Heart left ventricle (tissue), 13 donors: ENCODE data around the gene DOK3.

ENCODE experiments used
- POLR2A ChIP-seq, 2 donors: fragments of 450-650 bp; IDR thresholded peaks; one replicate each; pipeline ENCODE4 v1.6.1; 2017; ENCODE audit warnings: antibody characterized with exemption in 2 of 2, mild to moderate bottlenecking in 2 of 2, moderate library complexity in 2 of 2
- TF ChIP-seq, protein P1 (sequence below), 12 donors: fragments of 200-600 bp; sonication (generic) in 4 of 12; IDR thresholded peaks; one replicate each; pipeline versions ENCODE4 v1.5.0 to v1.8.0; 2018 to 2022; ENCODE audit warnings: antibody characterized with exemption in 12 of 12, mild to moderate bottlenecking in 5 of 12
- donor health status: ischemic (EF 13 %, LVEDD 7.1; RV severe dilation, severe dysfunction).
- donor health status: DM: no; HTN: yes; CAD: no.
- donor health status: DM: no; HTN: no; CAD: no.
- donor health status: ischemic (EF 25% LVEDD 6.9; RV normal size, moderate dysfunction).
- donor health status: ischemic (EF 25% LVEDD 5.7; RV mildly dilated, moderate dysfunction).
- donor health status: ischemic (EF 35%, LVEDD 5.7; RV mildly dilated, moderate dysfunction).
- donor health status: nonischemic (EF 11% LVEDD 7.7; RV severe dilation, severe dysfunction).
- donor health status: DM: yes; HTN: yes; CAD: no.
- donor health status: PGD.
- donor health status: ischemic (EF 29% LVEDD 5.4; RV normal size, mild dysfunction).
- donor health status: nonischemic (EF 23%, LVEDD 6.1; RV moderate dilation, normal function).

DNA sequence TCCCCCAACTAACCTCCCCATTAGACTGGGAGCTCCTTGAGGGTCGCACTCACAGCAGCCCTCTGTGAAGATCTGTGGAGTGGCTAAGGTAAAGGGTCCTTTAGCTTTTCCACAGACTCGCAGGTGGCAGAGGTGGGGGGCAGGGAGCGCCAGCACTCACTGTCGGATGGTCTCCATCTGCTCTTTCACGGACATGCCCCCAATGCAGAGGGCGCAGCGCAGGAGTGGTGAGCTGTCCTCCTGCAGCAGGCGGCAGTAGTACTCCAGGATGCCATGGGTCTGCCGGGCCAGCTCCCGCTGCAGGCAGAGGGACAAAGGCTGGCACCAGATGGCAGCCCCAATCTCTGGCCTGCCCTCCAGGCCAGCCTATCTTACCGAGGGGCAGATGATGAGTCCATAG lies 4.9 kb upstream of the DOK3 start:
- TF ChIP-seq POLR2A (IDR thresholded peaks at IDR 0.05) = no peak
- TF ChIP-seq, protein P1, sequence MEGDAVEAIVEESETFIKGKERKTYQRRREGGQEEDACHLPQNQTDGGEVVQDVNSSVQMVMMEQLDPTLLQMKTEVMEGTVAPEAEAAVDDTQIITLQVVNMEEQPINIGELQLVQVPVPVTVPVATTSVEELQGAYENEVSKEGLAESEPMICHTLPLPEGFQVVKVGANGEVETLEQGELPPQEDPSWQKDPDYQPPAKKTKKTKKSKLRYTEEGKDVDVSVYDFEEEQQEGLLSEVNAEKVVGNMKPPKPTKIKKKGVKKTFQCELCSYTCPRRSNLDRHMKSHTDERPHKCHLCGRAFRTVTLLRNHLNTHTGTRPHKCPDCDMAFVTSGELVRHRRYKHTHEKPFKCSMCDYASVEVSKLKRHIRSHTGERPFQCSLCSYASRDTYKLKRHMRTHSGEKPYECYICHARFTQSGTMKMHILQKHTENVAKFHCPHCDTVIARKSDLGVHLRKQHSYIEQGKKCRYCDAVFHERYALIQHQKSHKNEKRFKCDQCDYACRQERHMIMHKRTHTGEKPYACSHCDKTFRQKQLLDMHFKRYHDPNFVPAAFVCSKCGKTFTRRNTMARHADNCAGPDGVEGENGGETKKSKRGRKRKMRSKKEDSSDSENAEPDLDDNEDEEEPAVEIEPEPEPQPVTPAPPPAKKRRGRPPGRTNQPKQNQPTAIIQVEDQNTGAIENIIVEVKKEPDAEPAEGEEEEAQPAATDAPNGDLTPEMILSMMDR (IDR thresholded peaks at IDR 0.05) = no peak
